ENCODE measurements around the gene NOL8.
A peak's percentile ranks its signal among the peaks of the same experiment; 100 is the strongest.

The NOL8 gene

DNA sequence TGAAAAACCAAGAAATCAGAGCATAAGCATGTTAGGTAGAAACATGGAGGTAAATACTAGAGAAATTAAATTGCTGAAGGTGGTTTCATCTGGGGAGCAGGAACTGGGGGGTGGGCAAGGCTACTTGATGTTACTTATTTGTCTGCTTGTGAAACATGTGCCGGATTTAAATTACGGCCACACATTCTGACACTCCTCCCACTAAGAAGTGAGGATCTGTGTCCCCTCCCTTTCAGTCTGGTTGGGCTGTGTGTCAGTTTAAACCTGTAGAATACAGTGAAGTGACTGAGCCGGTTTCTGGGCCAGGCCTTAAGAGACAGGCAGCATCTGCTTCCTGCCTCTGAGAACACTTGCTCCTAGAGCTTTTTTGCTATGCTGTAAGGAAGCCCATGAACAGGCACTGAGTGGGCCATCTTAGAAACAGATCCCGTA lies 29.3 kb downstream of the NOL8 start:
- TF ChIP-seq, protein P1, sequence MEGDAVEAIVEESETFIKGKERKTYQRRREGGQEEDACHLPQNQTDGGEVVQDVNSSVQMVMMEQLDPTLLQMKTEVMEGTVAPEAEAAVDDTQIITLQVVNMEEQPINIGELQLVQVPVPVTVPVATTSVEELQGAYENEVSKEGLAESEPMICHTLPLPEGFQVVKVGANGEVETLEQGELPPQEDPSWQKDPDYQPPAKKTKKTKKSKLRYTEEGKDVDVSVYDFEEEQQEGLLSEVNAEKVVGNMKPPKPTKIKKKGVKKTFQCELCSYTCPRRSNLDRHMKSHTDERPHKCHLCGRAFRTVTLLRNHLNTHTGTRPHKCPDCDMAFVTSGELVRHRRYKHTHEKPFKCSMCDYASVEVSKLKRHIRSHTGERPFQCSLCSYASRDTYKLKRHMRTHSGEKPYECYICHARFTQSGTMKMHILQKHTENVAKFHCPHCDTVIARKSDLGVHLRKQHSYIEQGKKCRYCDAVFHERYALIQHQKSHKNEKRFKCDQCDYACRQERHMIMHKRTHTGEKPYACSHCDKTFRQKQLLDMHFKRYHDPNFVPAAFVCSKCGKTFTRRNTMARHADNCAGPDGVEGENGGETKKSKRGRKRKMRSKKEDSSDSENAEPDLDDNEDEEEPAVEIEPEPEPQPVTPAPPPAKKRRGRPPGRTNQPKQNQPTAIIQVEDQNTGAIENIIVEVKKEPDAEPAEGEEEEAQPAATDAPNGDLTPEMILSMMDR (IDR thresholded peaks at IDR 0.05; ENCODE audit: low read depth, low read length) = no peak
- H3K4me3 ChIP-seq (ENCODE audit: low read depth, low read length) = no peak overlapping the region

DNA sequence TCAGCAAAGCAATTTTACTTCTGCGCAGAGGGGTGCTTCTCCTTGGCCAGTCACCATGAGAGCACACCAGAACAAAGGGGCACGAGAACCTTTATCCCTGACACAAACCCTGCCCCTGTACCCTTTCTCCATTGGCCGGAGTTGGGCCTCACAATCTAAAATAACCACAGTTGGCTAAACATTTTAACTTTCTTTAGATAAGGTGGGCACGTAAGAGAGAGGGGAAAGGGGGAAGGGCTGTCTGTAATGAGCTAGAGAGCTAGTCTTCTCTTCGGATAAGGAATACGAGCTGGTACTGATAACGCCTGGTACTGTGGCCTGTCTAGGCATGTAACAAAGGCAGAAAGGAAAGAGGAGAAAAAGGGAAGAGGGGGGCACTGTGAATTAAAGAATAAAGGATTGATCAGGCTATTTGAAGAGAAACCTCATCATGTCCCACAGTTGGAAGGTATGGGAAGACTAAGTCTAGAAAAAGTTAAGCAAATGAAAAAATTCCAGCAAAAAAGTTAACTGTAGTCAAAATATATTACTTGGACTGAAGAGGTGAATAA lies 29.8 kb downstream of the NOL8 start:
- TF ChIP-seq, protein P1 (IDR thresholded peaks at IDR 0.05; ENCODE audit: low read depth, low read length) = no peak
- no peak overlapping the region for H3K4me3 ChIP-seq (ENCODE audit: low read depth, low read length)

DNA sequence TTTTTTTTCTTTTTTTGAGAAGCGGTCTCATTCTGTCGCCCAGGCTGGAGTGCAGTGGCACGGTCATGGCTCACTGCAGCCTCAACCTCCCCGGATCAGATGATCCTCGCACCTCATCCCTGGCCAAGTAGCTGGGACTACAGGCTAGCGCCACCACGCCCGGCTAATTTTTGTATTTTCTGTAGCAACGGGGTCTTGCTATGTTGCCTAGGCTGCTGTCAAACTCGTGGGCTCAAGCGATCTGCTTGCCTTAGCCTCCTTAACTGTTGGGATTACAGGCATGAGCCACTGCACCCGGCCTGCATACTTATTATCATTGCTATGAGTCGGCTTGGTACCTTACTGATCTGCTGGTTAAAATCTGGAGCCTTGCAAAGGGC lies 30.9 kb downstream of the NOL8 start:
- TF ChIP-seq, protein P1 (IDR thresholded peaks at IDR 0.05; ENCODE audit: low read depth, low read length) = no peak
- H3K4me3 ChIP-seq (ENCODE audit: low read depth, low read length) = peak overlapping the region; percentile 82

DNA sequence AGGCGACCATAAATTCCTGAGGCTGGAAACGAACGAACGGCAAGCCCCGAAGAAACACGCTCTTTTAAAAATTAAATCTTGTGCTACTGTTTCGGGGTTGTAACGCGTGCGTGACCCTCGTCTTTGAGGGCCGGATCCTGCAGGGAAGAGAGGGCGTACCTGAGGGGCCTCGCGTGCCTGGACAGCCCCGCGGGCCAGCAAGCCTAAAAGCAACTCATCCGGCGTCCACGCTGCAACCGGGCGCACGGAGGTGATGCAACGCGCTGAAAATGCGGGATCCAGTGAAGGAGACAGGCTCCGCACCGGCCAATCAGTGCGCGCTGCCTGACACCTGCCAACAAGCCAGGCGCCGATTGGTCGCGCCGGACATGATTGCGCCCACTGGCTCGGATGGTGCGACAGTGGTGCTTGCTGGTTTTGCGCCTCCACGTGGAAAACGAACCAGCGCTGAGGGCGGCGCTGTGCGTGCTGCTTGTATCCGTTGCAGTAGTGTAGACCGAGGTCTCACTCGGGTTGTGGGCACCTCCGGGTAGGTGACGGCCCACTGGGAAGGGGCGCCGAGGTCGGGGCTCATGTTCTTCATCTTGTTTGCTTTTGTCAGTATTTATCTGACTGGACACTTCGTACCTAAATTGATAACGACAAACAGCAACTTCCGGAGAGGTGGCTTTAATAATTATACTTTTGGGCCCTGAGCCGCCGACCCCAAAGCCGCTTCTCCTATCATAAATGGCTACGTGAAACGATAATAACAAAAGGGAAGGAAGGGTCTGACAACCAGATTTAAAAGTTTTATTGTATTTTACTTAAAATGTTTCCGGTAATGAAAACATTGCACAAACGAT lies 31.5 kb downstream of the NOL8 start, which contains the start of gene IARS1:
TSS of gene IARS1 (minus strand) at position 246 of the 845 bp plus-strand sequence. CDS start 4,278 bp downstream, outside the sequence.
- TF ChIP-seq, protein P1 (IDR thresholded peaks at IDR 0.05; ENCODE audit: low read depth, low read length) = no peak
- peak within 1 kb of the TSS; percentile 82 for H3K4me3 ChIP-seq (ENCODE audit: low read depth, low read length)

DNA sequence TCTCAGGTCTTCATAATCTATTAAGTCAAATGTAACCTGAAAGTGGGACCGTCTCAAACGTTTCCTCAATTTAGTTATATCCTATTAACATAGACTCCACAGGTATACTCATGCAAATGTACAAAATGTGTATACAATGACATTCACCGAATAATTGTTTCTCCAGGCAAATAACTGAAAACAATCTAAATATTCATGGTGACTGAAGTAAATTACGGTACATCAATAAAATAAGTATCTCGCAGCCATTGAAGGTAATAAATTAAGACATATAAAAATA lies 32.1 kb downstream of the NOL8 start:
- TF ChIP-seq, protein P1 (IDR thresholded peaks at IDR 0.05; ENCODE audit: low read depth, low read length) = no peak

DNA sequence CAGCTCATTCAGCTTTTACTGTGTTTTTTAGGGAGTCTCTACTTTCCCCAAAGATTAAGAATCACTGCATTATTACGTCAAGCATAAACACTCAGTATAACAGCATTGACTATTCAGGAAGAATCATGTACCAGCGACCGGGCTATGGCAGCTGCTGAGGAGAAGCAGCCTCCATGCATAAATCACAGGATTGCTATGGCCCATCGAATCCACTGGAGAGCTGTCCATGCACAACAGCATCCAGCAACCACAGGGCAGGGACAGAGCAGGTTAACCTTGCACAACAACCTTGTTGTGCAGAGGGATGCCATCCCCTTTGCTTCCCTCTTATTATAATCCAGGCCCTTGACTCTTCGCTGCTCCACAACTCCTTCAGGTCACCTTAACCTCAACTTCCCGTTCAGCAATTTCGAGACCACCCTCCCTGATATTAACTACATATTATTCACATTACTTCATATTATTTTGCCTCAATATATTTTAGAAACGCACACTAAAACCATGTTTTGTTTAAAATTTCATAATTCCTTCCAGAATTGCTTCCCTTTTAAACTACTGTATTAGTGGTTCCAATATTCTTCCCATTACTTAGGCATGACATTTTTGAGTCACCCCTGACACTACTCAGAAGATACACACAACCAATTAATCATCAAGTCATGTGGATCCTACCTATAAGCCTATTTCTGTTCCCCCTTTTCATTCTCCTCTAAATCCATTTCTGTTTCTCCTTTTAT lies 32.6 kb downstream of the NOL8 start:
- TF ChIP-seq, protein P1 (IDR thresholded peaks at IDR 0.05; ENCODE audit: low read depth, low read length) = no peak
- peak overlapping the region; percentile 82 for H3K4me3 ChIP-seq (ENCODE audit: low read depth, low read length)

More for the DNA sequence above, 32.1 kb downstream of the NOL8 start:
- peak overlapping the region; percentile 82 for H3K4me3 ChIP-seq (ENCODE audit: low read depth, low read length)

DNA sequence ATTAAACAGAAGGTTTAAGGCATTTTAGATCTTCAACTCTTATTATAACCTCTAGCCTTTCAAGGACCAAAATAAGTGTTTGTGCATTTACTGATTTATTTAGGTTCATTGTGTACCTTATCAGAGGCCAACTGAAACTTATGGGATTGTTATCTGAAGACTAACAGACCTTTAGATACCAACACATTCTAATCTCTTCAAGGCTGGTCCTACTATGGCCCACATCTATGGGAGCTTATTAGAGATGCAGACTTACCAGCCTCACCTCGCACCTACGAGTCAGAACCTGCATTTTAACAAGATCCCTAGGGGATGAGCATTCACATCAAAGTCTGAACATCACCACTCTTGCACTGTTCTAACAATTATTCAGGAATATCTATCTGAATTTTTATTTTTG lies 33.6 kb downstream of the NOL8 start:
- TF ChIP-seq, protein P1 (IDR thresholded peaks at IDR 0.05; ENCODE audit: low read depth, low read length) = no peak
- H3K4me3 ChIP-seq (ENCODE audit: low read depth, low read length) = peak overlapping the region; percentile 82
